ENCODE data around the gene SPATS2L. TPM values are rescaled to one million over a fixed set of nuclear protein-coding genes. Genes with fewer than 3 reads are reported as not detected.

Gene SPATS2L
- total RNA-seq, 1 experiment from 2014 or later = 47.3 TPM

DNA sequence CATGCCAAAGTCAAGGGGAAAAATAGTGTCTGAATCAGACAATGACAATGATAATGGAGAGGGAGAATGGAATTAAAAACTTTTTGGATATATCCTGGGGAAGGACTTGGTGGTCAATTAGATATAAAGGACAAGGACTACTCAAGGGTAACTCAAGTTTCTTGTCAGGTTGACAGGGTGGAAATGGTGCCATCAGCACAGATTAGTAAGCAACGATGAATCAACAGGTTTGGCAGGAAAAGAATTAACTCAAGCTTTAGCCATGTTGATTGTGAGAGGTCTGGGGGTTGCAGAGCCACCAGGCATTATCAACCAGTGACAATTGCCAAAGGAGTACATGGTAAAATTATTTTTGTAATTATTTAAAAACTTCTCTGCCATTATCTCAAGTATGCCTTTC is 35.8 kb upstream of the SPATS2L start:
- no peak overlapping the region for H2AK5ac ChIP-seq (ENCODE audit: insufficient read length, low read length)
- no CpG with 5 or more reads among the region's 1 CpG for WGBS (ENCODE audit: extremely low coverage, insufficient read length, low lambda C conversion rate)

More for the DNA sequence above, 35.8 kb upstream of the SPATS2L start:
- TF ChIP-seq, protein P1, sequence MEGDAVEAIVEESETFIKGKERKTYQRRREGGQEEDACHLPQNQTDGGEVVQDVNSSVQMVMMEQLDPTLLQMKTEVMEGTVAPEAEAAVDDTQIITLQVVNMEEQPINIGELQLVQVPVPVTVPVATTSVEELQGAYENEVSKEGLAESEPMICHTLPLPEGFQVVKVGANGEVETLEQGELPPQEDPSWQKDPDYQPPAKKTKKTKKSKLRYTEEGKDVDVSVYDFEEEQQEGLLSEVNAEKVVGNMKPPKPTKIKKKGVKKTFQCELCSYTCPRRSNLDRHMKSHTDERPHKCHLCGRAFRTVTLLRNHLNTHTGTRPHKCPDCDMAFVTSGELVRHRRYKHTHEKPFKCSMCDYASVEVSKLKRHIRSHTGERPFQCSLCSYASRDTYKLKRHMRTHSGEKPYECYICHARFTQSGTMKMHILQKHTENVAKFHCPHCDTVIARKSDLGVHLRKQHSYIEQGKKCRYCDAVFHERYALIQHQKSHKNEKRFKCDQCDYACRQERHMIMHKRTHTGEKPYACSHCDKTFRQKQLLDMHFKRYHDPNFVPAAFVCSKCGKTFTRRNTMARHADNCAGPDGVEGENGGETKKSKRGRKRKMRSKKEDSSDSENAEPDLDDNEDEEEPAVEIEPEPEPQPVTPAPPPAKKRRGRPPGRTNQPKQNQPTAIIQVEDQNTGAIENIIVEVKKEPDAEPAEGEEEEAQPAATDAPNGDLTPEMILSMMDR (conservative IDR thresholded peaks at IDR 0.05) = no peak
- no peaks in the 10 kb centered on the region for H3K27me3 ChIP-seq (ENCODE audit: insufficient read depth, low read length)
- H2BK15ac ChIP-seq (ENCODE audit: low read depth, low read length) = no peak overlapping the region
- no peak overlapping the region for H3T11ph ChIP-seq (ENCODE audit: low read length)
- no peak overlapping the region for H3K9ac ChIP-seq (ENCODE audit: extremely low read depth, insufficient read length, low read length)
- H2BK120ac ChIP-seq (ENCODE audit: low read depth, low read length, poor library complexity, severe bottlenecking) = no peak overlapping the region
- H3K27ac ChIP-seq (ENCODE audit: insufficient read length, low read depth, low read length) = no peak overlapping the region
- H2AFZ ChIP-seq (ENCODE audit: low read length) = no peak overlapping the region
- H4K91ac ChIP-seq (ENCODE audit: insufficient read length, low read depth, low read length) = no peak overlapping the region
- no peaks in the 10 kb centered on the region for H3K27me3 Mint-ChIP-seq (ENCODE audit: low read depth)
- H2BK12ac ChIP-seq (ENCODE audit: insufficient read length, low read depth, low read length) = no peak overlapping the region
- H4K20me1 ChIP-seq (ENCODE audit: control insufficient read depth, insufficient read depth, insufficient read length) = no peaks in the 10 kb centered on the region
- no peak overlapping the region for H3K4me3 Mint-ChIP-seq
- H2BK5ac ChIP-seq (ENCODE audit: insufficient read length, low read length) = no peak overlapping the region
- no peak overlapping the region for H4K8ac ChIP-seq (replicated peaks; ENCODE audit: insufficient read length, low read depth, low read length)
- no peak overlapping the region for H3K56ac ChIP-seq (ENCODE audit: insufficient read length, low read depth, low read length)
- no peaks in the 10 kb centered on the region for H3K79me1 ChIP-seq (ENCODE audit: insufficient read depth, low read depth, low read length, poor library complexity, severe bottlenecking)
- H3K9me3 Mint-ChIP-seq = no peaks in the 10 kb centered on the region
- no peak overlapping the region for H2BK20ac ChIP-seq (ENCODE audit: low read depth, low read length, poor library complexity, severe bottlenecking)
- H3K23ac ChIP-seq (ENCODE audit: insufficient read length, low read depth, low read length) = no peak overlapping the region
- no peak overlapping the region for H3K18ac ChIP-seq (ENCODE audit: insufficient read length, low read depth, low read length)
- H3K4me1 ChIP-seq (ENCODE audit: insufficient read depth, low read length) = peaks cover 12% of the 10 kb centered on the region; the same call in 1 of the 2 replicates
- H3K9me3 ChIP-seq (ENCODE audit: control insufficient read depth, low read depth, low read length) = no peaks in the 10 kb centered on the region
- no peak overlapping the region for H3K14ac ChIP-seq (ENCODE audit: insufficient read depth, low read length)
- H4K5ac ChIP-seq (ENCODE audit: insufficient read length, low read depth, low read length) = no peak overlapping the region
- no peak overlapping the region for H3K27ac Mint-ChIP-seq
- H3K4me2 ChIP-seq (ENCODE audit: insufficient read depth, insufficient read length, low read length) = no peak overlapping the region
- H3K23me2 ChIP-seq (ENCODE audit: insufficient read length, low read depth, low read length, poor library complexity, severe bottlenecking) = no peaks in the 10 kb centered on the region
- no peaks in the 10 kb centered on the region for H3K79me2 ChIP-seq (ENCODE audit: insufficient read depth, low read length)
- H3K4me1 Mint-ChIP-seq = peaks cover 13 to 17% of the 10 kb centered on the region in 2 experiments
- no peak for DNase-seq
- no peaks in the 10 kb centered on the region for H3K36me3 Mint-ChIP-seq (ENCODE audit: insufficient read depth in 1 of 3, low read depth in 3 of 3)
- H3K4ac ChIP-seq (ENCODE audit: low read depth, low read length) = no peak overlapping the region
